GM08714 (cell line): Measurements from ENCODE around the gene VTN.

Experiments used
- H3K4me3 ChIP-seq: fragments of 200-500 bp; sonication (Bioruptor generic); 2 replicates; pipeline ENCODE4 v1.5.1; 2014; ENCODE audit warnings: mild to moderate bottlenecking, low read length, inconsistent platforms
- ZNF274 ChIP-seq: IDR thresholded peaks from 2 replicates; pipeline ENCODE4 v1.6.1; 2012; ENCODE audit warnings: mild to moderate bottlenecking, low read depth, low read length

VTN gene

DNA sequence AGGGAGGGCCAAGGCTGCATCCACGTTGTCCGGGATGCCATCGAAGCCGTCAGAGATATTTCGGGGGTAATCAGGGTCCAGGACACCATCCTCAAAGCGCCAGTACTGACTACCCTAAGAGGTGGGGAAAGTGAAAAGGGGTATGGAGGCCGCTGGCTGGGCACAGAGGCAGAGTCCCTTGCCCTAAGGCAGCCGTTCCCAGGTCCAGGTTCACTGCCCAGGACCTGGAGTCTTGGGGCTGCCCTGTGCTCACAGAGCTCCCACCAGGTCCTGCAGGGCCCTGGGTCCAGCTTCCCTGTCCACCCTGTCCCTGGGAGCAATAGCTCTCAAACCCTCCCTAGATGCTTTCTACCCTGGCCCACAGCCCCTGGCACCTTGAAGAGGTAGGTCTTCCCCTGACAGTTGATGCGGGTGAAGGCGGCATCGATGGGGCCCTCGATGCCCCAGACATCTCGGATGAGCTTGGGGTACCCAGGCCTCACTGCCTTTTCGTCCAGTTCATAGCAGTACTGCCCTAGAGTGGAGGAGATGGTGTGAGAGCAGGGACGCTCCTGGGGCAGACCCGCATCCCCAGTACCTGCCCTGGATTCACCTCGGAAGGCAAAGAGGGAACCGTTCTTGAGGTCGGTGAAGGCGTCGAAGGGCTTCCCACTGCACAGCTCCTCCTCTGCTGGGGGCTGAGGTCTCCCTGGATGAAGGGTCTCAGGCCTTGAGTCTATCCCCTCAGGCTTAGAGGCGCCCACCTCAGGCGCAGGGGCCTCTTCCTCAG lies 1.0 kb downstream of the VTN start:
- no peak for TF ChIP-seq ZNF274

DNA sequence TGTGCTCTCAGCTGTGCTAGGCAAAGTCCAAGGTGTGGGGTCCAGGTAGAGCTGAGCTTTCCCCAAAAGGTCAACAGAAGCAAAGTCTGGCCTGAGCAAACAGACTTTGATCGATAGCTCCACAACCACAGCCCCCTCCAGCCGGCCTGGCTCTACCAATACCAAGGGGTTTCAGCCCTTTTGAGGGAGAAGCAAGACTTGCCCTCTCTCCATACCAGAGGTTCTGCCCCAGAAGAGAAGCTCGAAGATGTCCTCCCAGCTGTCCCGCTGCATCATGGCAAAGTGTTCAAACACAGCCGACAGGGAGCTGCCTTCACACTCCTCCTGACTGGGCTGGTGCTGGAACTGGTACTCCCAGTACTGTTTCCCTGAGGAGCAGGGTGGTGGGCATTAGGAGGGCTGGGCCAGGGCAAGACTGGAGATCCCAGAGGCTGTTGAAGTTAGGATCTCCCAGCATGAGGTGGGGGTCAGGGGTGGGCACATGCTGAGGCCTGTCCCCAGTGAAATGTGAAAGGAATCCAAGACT lies 1.7 kb downstream of the VTN start:
- no peak overlapping the region for H3K4me3 ChIP-seq
- no peak for TF ChIP-seq ZNF274

More for the DNA sequence above, 1.0 kb downstream of the VTN start:
- H3K4me3 ChIP-seq: no peak overlapping the region

DNA sequence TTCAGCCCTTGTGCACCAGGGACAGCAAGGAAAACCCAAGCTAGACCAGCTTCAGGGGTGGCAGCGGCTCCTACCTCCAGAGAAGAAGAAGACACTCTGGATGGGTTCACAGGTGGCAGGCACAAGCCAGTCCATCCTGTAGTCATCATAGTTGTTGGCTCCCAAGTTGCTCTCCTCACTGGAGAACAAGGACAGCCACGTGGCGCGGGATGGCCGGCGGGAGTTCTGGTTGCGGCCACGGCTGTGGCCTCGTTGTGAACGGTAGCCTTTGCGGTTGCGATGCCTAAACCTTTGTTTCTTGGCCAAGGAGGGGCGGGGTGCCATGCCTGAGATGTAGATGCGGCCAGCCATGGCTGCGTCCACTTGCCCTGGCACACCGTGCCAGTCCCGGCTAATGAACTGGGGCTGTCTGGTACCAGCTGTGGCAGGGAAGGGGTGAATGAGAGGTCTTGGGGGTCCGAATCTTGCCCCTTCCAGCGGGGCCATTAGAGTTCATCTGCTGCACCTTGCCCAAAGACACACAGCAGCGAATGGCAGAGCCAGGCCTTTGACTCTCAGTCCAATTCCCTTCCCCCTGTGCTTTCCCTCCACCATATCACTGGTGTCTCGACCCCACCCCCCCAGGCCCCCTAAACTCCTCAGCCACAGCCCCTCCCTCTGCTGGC lies 2.3 kb downstream of the VTN start:
- no peak overlapping the region for H3K4me3 ChIP-seq
- TF ChIP-seq ZNF274: no peak

DNA sequence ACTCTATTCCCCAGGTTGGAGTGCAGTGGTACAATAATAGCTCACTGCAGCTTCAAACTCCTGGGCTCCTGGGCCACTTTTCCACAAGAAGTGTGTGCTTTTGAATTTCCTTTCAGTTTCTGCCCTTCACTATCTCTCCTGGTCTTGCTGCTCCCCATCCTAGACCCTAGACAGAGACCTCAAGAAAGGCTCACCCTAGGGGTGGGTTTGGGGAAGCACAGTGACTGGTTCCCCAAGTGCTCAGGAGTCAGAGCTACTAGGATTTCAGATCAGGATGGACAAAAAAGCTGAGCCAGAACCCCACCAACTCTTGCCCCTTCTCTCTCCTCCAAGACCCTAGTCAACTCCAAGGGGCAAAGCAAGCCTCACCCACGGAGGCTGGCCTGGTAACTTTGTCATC lies 3.5 kb downstream of the VTN start:
- no peak for TF ChIP-seq ZNF274
- no peak overlapping the region for H3K4me3 ChIP-seq

DNA sequence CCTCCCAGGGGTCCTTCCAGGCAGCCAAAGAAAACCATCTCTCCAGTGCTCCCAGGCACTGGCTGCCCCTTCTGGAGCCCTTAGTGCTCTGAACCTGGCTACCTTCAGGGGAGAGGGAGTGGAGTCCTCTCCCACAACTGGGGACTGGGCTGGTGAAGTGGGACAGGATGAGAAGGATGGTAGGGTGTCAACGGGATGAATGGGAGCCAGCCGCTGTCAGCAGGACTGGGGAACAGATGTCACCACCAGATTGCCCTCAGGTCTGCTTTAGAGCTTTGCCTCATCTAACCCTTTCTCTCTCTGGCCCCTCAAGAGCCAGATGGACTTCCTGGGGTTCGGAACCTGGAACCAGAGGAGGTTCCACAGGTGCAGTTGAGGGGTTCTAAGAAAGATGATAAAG lies 4.6 kb downstream of the VTN start:
- TF ChIP-seq ZNF274: no peak
- H3K4me3 ChIP-seq: no peak overlapping the region

DNA sequence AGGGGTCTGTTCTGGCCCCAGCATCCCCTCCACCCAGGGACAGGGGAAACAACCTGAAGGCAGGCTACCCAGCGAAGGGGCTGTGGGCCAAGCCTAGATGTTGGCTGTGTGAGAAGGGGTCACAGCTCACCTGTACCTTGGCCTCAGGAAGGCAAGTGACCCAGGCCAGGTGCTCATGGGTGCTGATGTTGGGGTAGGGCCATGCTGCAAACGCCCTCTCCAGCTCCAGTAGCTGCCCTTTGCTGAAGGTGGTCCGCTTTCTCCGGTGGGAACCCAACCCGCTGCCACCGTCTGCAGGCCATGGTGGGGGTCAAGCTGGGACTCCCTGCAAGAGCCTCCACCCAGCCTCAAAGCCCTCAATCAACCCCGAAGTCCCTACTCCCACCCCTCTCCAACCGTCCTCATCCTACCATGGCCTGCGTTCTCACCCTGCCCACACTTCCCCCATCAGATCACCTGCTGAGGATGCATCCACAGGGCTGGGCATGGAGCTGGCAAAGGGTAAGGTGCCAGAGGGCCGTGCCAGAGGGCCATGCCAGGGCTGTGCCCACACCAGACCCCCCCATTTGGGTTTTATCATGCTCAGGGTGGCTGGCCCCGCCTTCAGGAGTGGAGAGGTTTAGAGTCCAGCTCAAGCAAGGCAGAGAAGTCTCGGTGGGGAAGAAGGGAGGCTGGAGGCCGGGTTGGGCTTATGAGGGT lies 5.3 kb downstream of the VTN start, which contains the start of gene SEBOX:
Gene SEBOX (minus strand): TSS at position 535 of the 699 bp plus-strand sequence. CDS start 48 bp downstream, at position 487.
- TF ChIP-seq ZNF274: no peak
- no peak within 1 kb of the TSS for H3K4me3 ChIP-seq

DNA sequence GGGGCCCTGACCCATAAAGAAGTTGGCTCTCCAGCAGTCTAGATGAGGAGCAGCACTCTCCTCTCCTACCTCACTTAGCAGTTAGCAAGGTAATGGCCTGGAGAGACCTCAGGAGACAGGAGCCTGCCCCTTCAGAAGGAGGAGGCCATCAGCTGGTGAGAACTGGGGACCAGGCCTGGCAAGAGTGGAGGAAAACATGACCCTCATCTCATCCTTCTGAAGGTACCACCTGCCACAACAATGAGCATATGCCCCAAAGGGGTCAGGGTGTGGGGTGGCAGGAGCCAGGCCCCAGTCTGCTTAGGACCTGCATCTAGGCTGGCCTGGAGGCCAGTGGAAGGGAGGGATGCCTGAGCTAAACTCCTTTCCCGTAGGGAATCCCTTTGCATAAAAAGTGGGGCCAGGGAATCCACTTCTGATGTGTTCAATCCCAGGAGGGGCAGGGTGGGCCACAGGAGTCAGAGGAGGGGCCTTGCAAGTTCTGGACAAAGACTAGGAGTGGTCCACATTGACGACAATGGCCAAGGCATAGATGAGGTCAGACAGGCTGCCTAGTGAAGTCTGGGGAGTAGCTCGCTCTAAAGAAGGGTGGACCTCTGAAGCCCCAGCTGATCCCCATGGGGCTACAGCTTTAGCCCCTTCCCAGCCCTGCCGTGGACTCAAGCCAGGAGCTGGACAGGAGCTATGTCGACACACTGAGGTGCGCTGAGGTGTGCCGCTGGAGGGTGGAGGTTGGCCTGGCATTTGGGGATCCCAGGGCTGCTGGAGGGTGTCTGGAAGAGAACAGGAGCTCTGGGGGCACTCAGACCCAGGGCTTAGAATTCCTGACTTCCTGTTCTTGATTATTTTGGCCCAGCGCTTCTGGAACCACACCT lies 6.1 kb downstream of the VTN start:
- no peak overlapping the region for H3K4me3 ChIP-seq
- TF ChIP-seq ZNF274: no peak

DNA sequence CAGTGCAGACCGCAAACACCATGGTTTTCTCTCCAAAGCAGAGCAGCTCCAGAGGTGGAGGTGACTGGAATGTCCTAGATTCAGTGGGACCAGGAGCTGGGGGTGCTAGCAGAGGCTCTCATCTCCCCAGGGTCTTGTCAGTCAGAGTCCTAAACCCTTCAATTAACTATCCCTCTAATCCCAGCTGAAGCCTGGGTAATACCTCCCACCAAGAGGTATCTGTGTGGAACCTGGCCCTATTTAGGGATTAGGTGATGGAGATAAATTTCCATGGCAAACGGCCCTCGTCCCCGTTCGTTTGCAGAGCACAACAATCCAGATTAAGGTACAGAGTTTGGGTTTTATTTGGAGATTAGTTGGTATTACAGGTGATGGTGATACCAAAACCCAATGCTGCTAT lies 6.9 kb downstream of the VTN start:
- TF ChIP-seq ZNF274: no peak
- no peak overlapping the region for H3K4me3 ChIP-seq

DNA sequence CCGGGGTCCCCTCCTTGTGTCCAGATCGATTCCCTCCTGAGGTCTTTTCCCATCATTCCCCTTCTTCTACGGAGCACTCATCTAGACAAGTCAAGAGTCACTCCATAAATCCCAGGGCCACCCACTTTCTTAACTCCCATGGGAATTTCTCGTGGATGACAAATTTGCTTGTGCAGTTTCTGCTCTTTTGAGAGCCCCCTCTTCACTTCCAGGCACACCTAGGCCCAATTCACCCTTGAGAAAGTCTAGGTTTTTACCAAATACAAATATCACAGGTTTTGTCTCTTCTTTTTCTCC lies 12.3 kb downstream of the VTN start:
- H3K4me3 ChIP-seq: peak overlapping the region; percentile 91
- TF ChIP-seq ZNF274: no peak

DNA sequence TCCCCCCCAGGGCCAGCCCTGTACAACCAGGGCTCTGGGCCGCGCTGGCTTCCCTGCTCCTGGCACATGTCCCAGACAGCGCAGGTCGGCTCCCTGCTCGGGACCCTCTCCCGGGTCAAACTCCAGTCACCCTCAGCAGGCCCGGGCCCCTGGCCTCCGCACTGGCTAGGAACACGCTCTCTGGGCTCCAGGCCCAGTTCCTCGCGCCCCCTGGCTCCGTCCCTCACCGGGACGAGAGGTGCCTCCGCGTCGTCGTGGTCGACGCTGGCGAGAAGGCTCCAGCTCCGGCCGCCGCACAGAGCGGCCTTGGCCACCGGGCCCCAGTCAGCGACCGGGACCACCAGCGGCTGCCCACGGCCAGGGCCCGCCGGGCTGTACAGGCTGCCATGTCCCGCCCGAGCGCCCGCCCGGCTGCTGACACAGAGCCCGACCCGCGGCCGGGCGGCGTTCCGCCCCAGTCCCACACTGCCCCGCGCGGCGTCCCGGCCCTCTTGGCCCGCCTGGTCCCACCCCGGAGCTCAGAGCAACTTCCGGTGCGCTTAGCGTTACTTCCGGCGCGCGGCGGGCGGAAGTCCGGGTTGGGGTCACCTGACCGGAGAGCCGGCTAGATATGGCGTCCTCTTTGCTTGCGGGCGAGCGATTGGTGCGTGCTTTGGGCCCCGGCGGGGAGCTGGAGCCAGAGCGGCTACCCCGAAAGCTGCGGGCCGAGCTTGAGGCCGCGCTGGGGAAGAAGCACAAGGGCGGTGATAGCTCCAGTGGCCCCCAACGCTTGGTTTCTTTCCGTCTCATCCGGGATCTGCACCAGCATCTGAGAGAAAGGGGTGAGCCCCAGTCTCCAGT lies 12.8 kb downstream of the VTN start, which contains the start of gene POLDIP2:
Gene POLDIP2 (minus strand): TSS at position 467 of the 840 bp plus-strand sequence. CDS start 79 bp downstream, at position 388.
- no peak for TF ChIP-seq ZNF274
- peak within 1 kb of the TSS; percentile 91 for H3K4me3 ChIP-seq

DNA sequence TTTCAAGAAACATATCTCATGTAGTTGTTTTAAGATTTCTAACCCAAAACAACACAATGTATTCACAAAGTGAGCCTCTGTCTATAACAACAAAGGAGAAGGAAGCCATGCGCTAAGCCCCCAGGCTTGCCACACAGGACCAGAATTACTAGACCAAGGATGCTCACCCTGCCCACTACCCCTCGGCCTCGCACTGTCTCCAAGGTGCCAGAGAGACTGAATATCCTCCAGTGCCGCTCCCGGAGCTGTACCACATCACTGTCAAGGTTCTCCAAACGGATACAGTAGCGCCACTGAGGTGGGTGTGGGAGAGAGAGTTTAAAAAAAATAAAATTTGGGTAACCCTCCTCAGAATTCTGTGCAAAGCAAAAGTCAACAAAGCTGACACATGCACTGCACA lies 19.8 kb downstream of the VTN start:
- no peak for TF ChIP-seq ZNF274
- no peak overlapping the region for H3K4me3 ChIP-seq

DNA sequence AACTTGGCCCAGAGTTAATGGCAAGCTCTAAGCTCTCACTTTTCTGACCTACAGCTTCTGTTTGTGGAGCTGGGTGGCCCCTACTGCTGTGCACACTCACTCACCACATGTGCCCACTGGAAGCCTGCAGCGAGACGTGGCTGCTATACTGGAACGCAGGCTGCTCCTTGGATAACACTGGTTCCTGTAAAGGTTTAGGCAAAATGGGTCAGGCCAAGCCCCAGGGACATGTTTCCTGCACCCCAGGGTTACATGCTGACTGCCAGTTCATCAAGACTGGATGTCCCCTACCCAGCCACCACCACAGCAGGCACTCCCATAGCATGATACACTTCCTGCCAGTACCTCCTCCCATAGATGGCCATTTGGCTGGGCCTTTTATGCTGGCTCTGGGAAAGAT lies 21.1 kb downstream of the VTN start:
- TF ChIP-seq ZNF274: no peak
- H3K4me3 ChIP-seq: no peak overlapping the region

DNA sequence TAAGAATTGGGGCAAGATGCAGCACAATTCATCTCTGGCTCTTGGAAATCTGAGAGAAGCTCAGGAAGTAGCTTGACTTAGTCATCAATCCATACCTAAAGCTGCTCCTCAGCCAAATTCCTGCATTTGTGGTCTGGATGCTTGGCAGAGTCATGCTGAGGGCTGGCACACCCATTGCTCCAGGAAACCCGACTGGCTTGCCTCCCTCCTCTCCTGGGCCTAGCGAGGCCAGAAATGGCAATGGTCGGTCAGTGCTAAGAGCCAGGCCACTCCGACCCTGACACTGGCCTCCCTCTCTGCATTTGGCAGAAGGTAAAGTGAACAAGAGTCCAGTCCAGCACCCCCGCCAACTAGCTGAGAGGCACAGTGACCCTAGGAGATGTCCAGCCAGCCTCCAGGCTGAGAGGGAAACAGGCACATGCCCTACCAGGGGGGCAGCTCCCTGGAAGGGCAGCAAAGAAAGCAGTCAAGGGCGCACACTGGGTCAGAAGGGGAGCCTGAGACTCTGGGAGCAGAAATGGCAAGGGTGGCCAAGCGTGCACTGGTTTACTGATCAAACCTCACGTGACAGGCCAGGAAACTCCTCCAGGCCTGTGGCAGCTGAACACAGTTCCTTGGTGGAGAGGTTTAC lies 22.7 kb downstream of the VTN start:
- H3K4me3 ChIP-seq: no peak overlapping the region
- TF ChIP-seq ZNF274: no peak
